A549 treated with dexamethasone at 1 μM for 4 hours (cell line): ENCODE data around the gene STK35. TPM values are rescaled to one million over a fixed set of nuclear protein-coding genes. Genes with fewer than 3 reads are reported as not detected.

Experiments used
- total RNA-seq: library from RNA; stranded (reverse); fragments of 200-300 nt; extraction: Qiagen RNA extraction; gene quantifications from 5 replicates; pipeline ENCODE4 v1.2.3, GENCODE V29; 2022

Gene STK35
- total RNA-seq: 11.4 to 17.1 TPM (median 15.7 TPM) in 5 replicates

DNA sequence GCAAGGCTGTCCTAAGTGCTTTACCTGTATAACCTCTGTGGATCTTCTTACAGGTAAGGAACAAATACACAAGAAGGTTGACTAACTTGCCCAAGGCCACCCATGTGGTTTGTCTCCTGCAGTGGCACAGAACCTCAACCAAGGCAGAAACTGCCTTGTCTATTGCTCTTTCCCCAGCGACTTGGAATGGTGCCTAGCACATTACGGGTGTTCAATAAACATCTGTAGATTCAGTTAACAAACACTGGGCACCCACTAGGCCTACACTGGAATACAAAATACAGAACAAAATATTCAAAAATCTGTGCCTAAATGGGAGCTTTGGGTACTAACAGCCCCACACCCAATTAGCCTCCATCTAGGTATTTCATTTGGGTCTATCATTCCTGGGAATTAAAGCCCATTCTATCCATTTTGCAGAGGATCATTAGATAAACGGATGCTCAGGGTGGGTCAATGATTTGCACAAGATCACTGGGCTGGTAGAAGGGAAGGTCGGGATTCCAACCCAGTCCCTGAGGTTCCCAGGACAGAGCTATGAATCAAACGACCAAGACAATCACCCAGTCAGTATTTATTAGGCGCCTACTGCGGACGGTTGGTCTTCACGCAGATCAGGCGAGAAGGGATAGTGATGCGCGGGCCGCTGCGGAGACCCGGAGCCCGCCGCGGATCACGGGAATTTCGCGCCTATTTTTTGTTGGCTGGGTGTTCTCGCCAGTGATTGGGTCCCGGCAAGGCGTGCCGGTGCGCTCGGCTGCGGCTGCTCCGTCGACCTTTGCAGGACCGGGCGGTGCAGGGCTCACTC lies at the start of gene STK35:
Gene STK35, plus strand, starts transcription at position 771 of the 808 bp plus-strand sequence. CDS start 55 bp downstream, outside the sequence.

Other genes with a start within 250 kb of the STK35 start
- gene SIRPA, start 206.4 kb upstream of the STK35 start, total RNA-seq: 19.9 to 24.3 TPM (median 22.5 TPM) in 5 replicates
- 0.02 to 0.05 TPM (median 0.04 TPM) in 3 of 5 replicates, not detected in the others for gene PDYN, start 107.8 kb upstream of the STK35 start, total RNA-seq
- gene TGM3, start 194.2 kb downstream of the STK35 start, total RNA-seq: 0.05 to 0.12 TPM (median 0.07 TPM) in 3 of 5 replicates, not detected in the others